ENCODE results near the gene CELF3. TPM values are rescaled to one million over a fixed set of nuclear protein-coding genes. Genes with fewer than 3 reads are reported as not detected.
"Not testable (repeated sequence)": the region's sequence is repeated elsewhere in the genome, so short reads cannot be mapped to it uniquely, and the experiment has no call there.

CELF3 gene
- total RNA-seq, 1 donor from 2014 or later: under 0.01 TPM

GRCh38 chr1:151704246-151704645 is 12.4 kb downstream of the CELF3 start:
- H3K36me3 ChIP-seq (ENCODE audit: control insufficient read depth in 3 of 3, insufficient read depth in 3 of 3, low read length in 3 of 3): peaks cover 4 to 23% (median 21%) of the 10 kb centered on the region in 3 donors
- no peaks in the 10 kb centered on the region for H3K27me3 ChIP-seq (ENCODE audit: control insufficient read depth in 3 of 3, insufficient read depth in 3 of 3, low read length in 3 of 3)
- H3K9ac ChIP-seq (ENCODE audit: low read depth in 1 of 3, low read length in 3 of 3): no peak overlapping the region
- no peaks in the 10 kb centered on the region for H3K4me1 ChIP-seq (ENCODE audit: control insufficient read depth in 3 of 3, insufficient read depth in 3 of 3, low read length in 3 of 3)
- H3K27ac ChIP-seq (ENCODE audit: low read depth, low read length): no peak overlapping the region
- no peaks in the 10 kb centered on the region for H3K9me3 ChIP-seq (ENCODE audit: control insufficient read depth in 3 of 3, low read length in 3 of 3)
- H3K4me3 ChIP-seq (ENCODE audit: low read length in 3 of 3): no peak overlapping the region

- Histone ChIP-seq H3K27me3 (ENCODE audit: control insufficient read depth in 3 of 3, insufficient read depth in 3 of 3, low read length in 3 of 3) (no peaks in the 10 kb centered on the region), H3K4me1 (ENCODE audit: control insufficient read depth in 3 of 3, insufficient read depth in 3 of 3, low read length in 3 of 3) (no peaks in the 10 kb centered on the region), H3K9ac (ENCODE audit: low read depth in 1 of 3, low read length in 3 of 3) (no peak overlapping the region), H3K36me3 (ENCODE audit: control insufficient read depth in 3 of 3, insufficient read depth in 3 of 3, low read length in 3 of 3) (peaks cover 4 to 26% (median 23%) of the 10 kb centered on the region in 3 donors), H3K9me3 (ENCODE audit: control insufficient read depth in 3 of 3, low read length in 3 of 3) (no peaks in the 10 kb centered on the region), H3K27ac (ENCODE audit: low read depth, low read length) (no peak overlapping the region), H3K4me3 (ENCODE audit: low read length in 3 of 3) (no peak overlapping the region)
These were observed 12.8 kb downstream of the CELF3 start for GRCh38 chr1:151703813-151704212.

- no peak overlapping the region for H3K27ac ChIP-seq (ENCODE audit: low read depth, low read length)
- no peaks in the 10 kb centered on the region for H3K9me3 ChIP-seq (ENCODE audit: control insufficient read depth in 3 of 3, low read length in 3 of 3)
- no peak overlapping the region for H3K4me3 ChIP-seq (ENCODE audit: low read length in 3 of 3)
- H3K9ac ChIP-seq (ENCODE audit: low read depth in 1 of 3, low read length in 3 of 3): no peak overlapping the region
- H3K36me3 ChIP-seq (ENCODE audit: control insufficient read depth in 3 of 3, insufficient read depth in 3 of 3, low read length in 3 of 3): peaks cover 8 to 32% (median 30%) of the 10 kb centered on the region in 3 donors
- H3K27me3 ChIP-seq (ENCODE audit: control insufficient read depth in 3 of 3, insufficient read depth in 3 of 3, low read length in 3 of 3): no peaks in the 10 kb centered on the region
- no peaks in the 10 kb centered on the region for H3K4me1 ChIP-seq (ENCODE audit: control insufficient read depth in 3 of 3, insufficient read depth in 3 of 3, low read length in 3 of 3)
These were observed 13.7 kb downstream of the CELF3 start for GRCh38 chr1:151702936-151703335.

GRCh38 chr1:151701515-151701914 is 15.1 kb downstream of the CELF3 start:
- Histone ChIP-seq H3K9me3 (ENCODE audit: control insufficient read depth in 3 of 3, low read length in 3 of 3) (no peaks in the 10 kb centered on the region), H3K36me3 (ENCODE audit: control insufficient read depth in 3 of 3, insufficient read depth in 3 of 3, low read length in 3 of 3) (peaks cover 16 to 44% (median 42%) of the 10 kb centered on the region in 3 donors), H3K27ac (ENCODE audit: low read depth, low read length) (no peak overlapping the region), H3K9ac (ENCODE audit: low read depth in 1 of 3, low read length in 3 of 3) (no peak overlapping the region), H3K4me3 (ENCODE audit: low read length in 3 of 3) (no peak overlapping the region), H3K27me3 (ENCODE audit: control insufficient read depth in 3 of 3, insufficient read depth in 3 of 3, low read length in 3 of 3) (no peaks in the 10 kb centered on the region), H3K4me1 (ENCODE audit: control insufficient read depth in 3 of 3, insufficient read depth in 3 of 3, low read length in 3 of 3) (no peaks in the 10 kb centered on the region)

- H3K27me3 ChIP-seq (ENCODE audit: control insufficient read depth in 3 of 3, insufficient read depth in 3 of 3, low read length in 3 of 3): no peaks in the 10 kb centered on the region
- no peaks in the 10 kb centered on the region for H3K9me3 ChIP-seq (ENCODE audit: control insufficient read depth in 3 of 3, low read length in 3 of 3)
- no peak overlapping the region for H3K27ac ChIP-seq (ENCODE audit: low read depth, low read length)
- no peaks in the 10 kb centered on the region for H3K4me1 ChIP-seq (ENCODE audit: control insufficient read depth in 3 of 3, insufficient read depth in 3 of 3, low read length in 3 of 3)
- peaks cover 22 to 52% (median 50%) of the 10 kb centered on the region in 3 donors for H3K36me3 ChIP-seq (ENCODE audit: control insufficient read depth in 3 of 3, insufficient read depth in 3 of 3, low read length in 3 of 3)
- no peak overlapping the region for H3K4me3 ChIP-seq (ENCODE audit: low read length in 3 of 3)
- no peak overlapping the region for H3K9ac ChIP-seq (ENCODE audit: low read depth in 1 of 3, low read length in 3 of 3)
These were observed 23.4 kb downstream of the CELF3 start for GRCh38 chr1:151693057-151693651.

GRCh38 chr1:151692226-151692625 is 24.4 kb downstream of the CELF3 start:
- Histone ChIP-seq H3K9me3 (ENCODE audit: control insufficient read depth in 3 of 3, low read length in 3 of 3) (no peaks in the 10 kb centered on the region), H3K27ac (ENCODE audit: low read depth, low read length) (no peak overlapping the region), H3K27me3 (ENCODE audit: control insufficient read depth in 3 of 3, insufficient read depth in 3 of 3, low read length in 3 of 3) (no peaks in the 10 kb centered on the region), H3K9ac (ENCODE audit: low read depth in 1 of 3, low read length in 3 of 3) (no peak overlapping the region), H3K4me1 (ENCODE audit: control insufficient read depth in 3 of 3, insufficient read depth in 3 of 3, low read length in 3 of 3) (no peaks in the 10 kb centered on the region), H3K4me3 (ENCODE audit: low read length in 3 of 3) (no peak overlapping the region), H3K36me3 (ENCODE audit: control insufficient read depth in 3 of 3, insufficient read depth in 3 of 3, low read length in 3 of 3) (peaks cover 13 to 44% (median 43%) of the 10 kb centered on the region in 3 donors)

- Histone ChIP-seq H3K27ac (ENCODE audit: low read depth, low read length) (no peak overlapping the region), H3K9ac (ENCODE audit: low read depth in 1 of 3, low read length in 3 of 3) (no peak overlapping the region), H3K36me3 (ENCODE audit: control insufficient read depth in 3 of 3, insufficient read depth in 3 of 3, low read length in 3 of 3) (peaks cover 10 to 40% (median 34%) of the 10 kb centered on the region in 3 donors)
These were observed 27.1 kb downstream of the CELF3 start for GRCh38 chr1:151689494-151689893.

GRCh38 chr1:151686561-151686960 is 30.0 kb downstream of the CELF3 start:
- Histone ChIP-seq H3K27ac (ENCODE audit: low read depth, low read length) (no peak overlapping the region), H3K9me3 (ENCODE audit: control insufficient read depth in 3 of 3, low read length in 3 of 3) (no peaks in the 10 kb centered on the region), H3K36me3 (ENCODE audit: control insufficient read depth in 3 of 3, insufficient read depth in 3 of 3, low read length in 3 of 3) (peaks cover 0 to 24% (median 15%) of the 10 kb centered on the region in 3 donors), H3K4me1 (ENCODE audit: control insufficient read depth in 3 of 3, insufficient read depth in 3 of 3, low read length in 3 of 3) (no peaks in the 10 kb centered on the region), H3K9ac (ENCODE audit: low read depth in 1 of 3, low read length in 3 of 3) (no peak overlapping the region), H3K4me3 (ENCODE audit: low read length in 3 of 3) (no peak overlapping the region), H3K27me3 (ENCODE audit: control insufficient read depth in 3 of 3, insufficient read depth in 3 of 3, low read length in 3 of 3) (no peaks in the 10 kb centered on the region)

More at GRCh38 chr1:151689494-151689893, 27.1 kb downstream of the CELF3 start:
- H3K4me1 ChIP-seq (ENCODE audit: control insufficient read depth in 3 of 3, insufficient read depth in 3 of 3, low read length in 3 of 3): no peaks in the 10 kb centered on the region
- H3K4me3 ChIP-seq (ENCODE audit: low read length in 3 of 3): no peak overlapping the region
- no peaks in the 10 kb centered on the region for H3K27me3 ChIP-seq (ENCODE audit: control insufficient read depth in 3 of 3, insufficient read depth in 3 of 3, low read length in 3 of 3)
- no peaks in the 10 kb centered on the region for H3K9me3 ChIP-seq (ENCODE audit: control insufficient read depth in 3 of 3, low read length in 3 of 3)

- H3K4me3 ChIP-seq (ENCODE audit: low read length in 3 of 3): no peak overlapping the region
- H3K36me3 ChIP-seq (ENCODE audit: control insufficient read depth in 3 of 3, insufficient read depth in 3 of 3, low read length in 3 of 3): peaks cover 0 to 24% (median 15%) of the 10 kb centered on the region in 3 donors
- H3K9me3 ChIP-seq (ENCODE audit: control insufficient read depth in 3 of 3, low read length in 3 of 3): no peaks in the 10 kb centered on the region
- H3K27ac ChIP-seq (ENCODE audit: low read depth, low read length): no peak overlapping the region
- peaks cover 0 to 3% (median 0%) of the 10 kb centered on the region in 3 donors for H3K4me1 ChIP-seq (ENCODE audit: control insufficient read depth in 3 of 3, insufficient read depth in 3 of 3, low read length in 3 of 3)
- H3K27me3 ChIP-seq (ENCODE audit: control insufficient read depth in 3 of 3, insufficient read depth in 3 of 3, low read length in 3 of 3): no peaks in the 10 kb centered on the region
- H3K9ac ChIP-seq (ENCODE audit: low read depth in 1 of 3, low read length in 3 of 3): no peak overlapping the region
These were observed 32.5 kb downstream of the CELF3 start for GRCh38 chr1:151684128-151684527.

GRCh38 chr1:151682901-151683300 is 33.7 kb downstream of the CELF3 start:
- not testable (repeated sequence) for H3K9me3 ChIP-seq (ENCODE audit: control insufficient read depth in 3 of 3, low read length in 3 of 3); H3K4me3 ChIP-seq (ENCODE audit: low read length in 3 of 3); H3K27ac ChIP-seq (ENCODE audit: low read depth, low read length); H3K9ac ChIP-seq (ENCODE audit: low read depth in 1 of 3, low read length in 3 of 3); H3K4me1 ChIP-seq (ENCODE audit: control insufficient read depth in 3 of 3, insufficient read depth in 3 of 3, low read length in 3 of 3); H3K27me3 ChIP-seq (ENCODE audit: control insufficient read depth in 3 of 3, insufficient read depth in 3 of 3, low read length in 3 of 3)
- H3K36me3 ChIP-seq (ENCODE audit: control insufficient read depth in 3 of 3, insufficient read depth in 3 of 3, low read length in 3 of 3): peaks cover 2 to 24% (median 15%) of the 10 kb centered on the region in 3 donors
